Activated B cell treated with CpG ODN at 0.5 μM for 24 hours (primary cell): ENCODE data around the gene RFC4. TPM values are rescaled to one million over a fixed set of nuclear protein-coding genes. Genes with fewer than 3 reads are reported as not detected.

Experiments used
- ATAC-seq: fragments of 200-7000 bp; cut with Tn5 transposase; one replicate; pipeline ENCODE4 v1.10.0; 2021; ENCODE audit warnings: low read depth, mild to moderate bottlenecking, moderate library complexity
- CTCF ChIA-PET: fragments of 350-600 bp; sonication (Branson Sonifier 250); formaldehyde crosslinking; loops from one replicate; lab custom pipeline; 2021; ENCODE audit warnings: antibody characterized with exemption; lab: Charles Lee
- POLR2A ChIA-PET: fragments of 350-600 bp; sonication (Branson Sonifier 250); formaldehyde crosslinking; loops from one replicate; lab custom pipeline; 2021; ENCODE audit warnings: antibody characterized with exemption; lab: Charles Lee
- DNase-seq: peaks from one replicate; pipeline ENCODE4 v3.0.0; 2022
- H3K27ac Mint-ChIP-seq: one replicate; pipeline ENCODE4 v1.8.0; 2020; ENCODE audit warnings: mixed read lengths
- H3K27me3 Mint-ChIP-seq: one replicate; pipeline ENCODE4 v1.8.0; 2021; ENCODE audit warnings: mixed read lengths
- H3K36me3 Mint-ChIP-seq: one replicate; pipeline ENCODE4 v1.8.0; 2021; ENCODE audit warnings: low read depth, mixed read lengths
- H3K4me1 Mint-ChIP-seq: one replicate; pipeline ENCODE4 v1.8.0; 2021; ENCODE audit warnings: mixed read lengths
- H3K4me3 Mint-ChIP-seq: one replicate; pipeline ENCODE4 v1.8.0; 2020; ENCODE audit warnings: mild to moderate bottlenecking, mixed read lengths
- H3K9me3 Mint-ChIP-seq: one replicate; pipeline ENCODE4 v1.8.0; 2020; ENCODE audit warnings: mixed read lengths
- CTCF ChIP-seq: fragments of 200-600 bp; IDR thresholded peaks from one replicate; pipeline ENCODE4 v1.8.0; 2022; ENCODE audit warnings: antibody characterized with exemption, mild to moderate bottlenecking
- intact Hi-C: fragments of 100-400 bp; cut with micrococcal nuclease; formaldehyde crosslinking; loops from one replicate; pipeline ENCODE4 v1.15.1; 2024
- total RNA-seq: library from RNA; stranded (reverse); gene quantifications from 2 replicates; pipeline ENCODE4 v1.2.3, GENCODE V29; 2022

RFC4 gene
- total RNA-seq, 1 donor from 2014 or later = 29.9 TPM

GRCh38 chr3:186828340-186828739, 22.1 kb upstream of the RFC4 start:
- Mint-ChIP-seq H3K27me3 (peaks cover 52% of the 10 kb centered on the region), H3K4me1 (peaks cover 22% of the 10 kb centered on the region), H3K36me3 (no peaks in the 10 kb centered on the region), H3K4me3 (no peak overlapping the region), H3K9me3 (no peaks in the 10 kb centered on the region), H3K27ac (no peak overlapping the region)
- DNase-seq (no peak), ATAC-seq (no peak)
- intact Hi-C loops = loop anchor here (5.0 to 10.0 kb wide), 3 partner anchors 261 to 721 kb away; partner anchors contain the start of genes ETV5 and TBCCD1
- TF ChIP-seq CTCF = no peak
- ChIA-PET CTCF (interaction anchor here (0.7 to 11.1 kb wide), 5 partner anchors 21 to 336 kb away, joined by 3 to 187 read pairs (median 3); partner anchors contain the start of genes AHSG and RPL39L), POLR2A (interaction anchor here (0.6 to 5.2 kb wide), 3 partner anchors 45 to 257 kb away, joined by 3 to 55 read pairs (median 4); partner anchors contain the start of gene EIF4A2)

GRCh38 chr3:186826976-186827857, 20.9 kb upstream of the RFC4 start:
- Mint-ChIP-seq H3K36me3 (no peaks in the 10 kb centered on the region), H3K9me3 (no peaks in the 10 kb centered on the region), H3K27ac (no peak overlapping the region), H3K27me3 (peaks cover 47% of the 10 kb centered on the region), H3K4me3 (peak overlapping the region; percentile 71), H3K4me1 (peaks cover 22% of the 10 kb centered on the region)
- ATAC-seq = peak; percentile 94
- intact Hi-C loops = loop anchor here (1.0 to 10.0 kb wide), 6 partner anchors 21 to 720 kb away; partner anchors contain the start of genes EIF4A2, ETV5, RFC4 and TBCCD1
- POLR2A ChIA-PET = interaction anchor here (0.5 to 5.2 kb wide), 14 partner anchors 20 to 257 kb away, joined by 3 to 55 read pairs (median 4); partner anchors contain the start of genes DNAJB11, EIF4A2 and RFC4
- TF ChIP-seq CTCF = no peak
- CTCF ChIA-PET = interaction anchor here (0.8 to 11.1 kb wide), 8 partner anchors 8 to 312 kb away, joined by 3 to 187 read pairs (median 4); partner anchors contain the start of genes AHSG and RPL39L
- DNase-seq = peak; percentile 85

GRCh38 chr3:186826410-186826975, 20.2 kb upstream of the RFC4 start:
- TF ChIP-seq CTCF = no peak
- POLR2A ChIA-PET = interaction anchor here (0.6 to 5.2 kb wide), 11 partner anchors 19 to 889 kb away, joined by 3 to 55 read pairs (median 5); partner anchors contain the start of genes DNAJB11, EIF4A2, RFC4 and TRA2B
- Mint-ChIP-seq H3K36me3 (no peaks in the 10 kb centered on the region), H3K9me3 (no peaks in the 10 kb centered on the region), H3K27ac (no peak overlapping the region), H3K27me3 (peaks cover 40% of the 10 kb centered on the region), H3K4me1 (peaks cover 22% of the 10 kb centered on the region), H3K4me3 (peak overlapping the region; percentile 71)
- DNase-seq (peak; percentile 24), ATAC-seq (no peak)
- CTCF ChIA-PET = interaction anchor here (1.6 to 11.1 kb wide), 4 partner anchors 23 to 286 kb away, joined by 4 to 187 read pairs (median 8); partner anchors contain the start of gene AHSG
- intact Hi-C loops = loop anchor here (2.0 to 10.0 kb wide), 4 partner anchors 44 to 719 kb away; partner anchors contain the start of genes EIF4A2, ETV5 and TBCCD1

- CTCF ChIA-PET = interaction anchor here (1.6 to 11.1 kb wide), 3 partner anchors 210 to 286 kb away, joined by 4 to 187 read pairs (median 5); partner anchors contain the start of gene AHSG
- H3K36me3 Mint-ChIP-seq = no peaks in the 10 kb centered on the region
- ATAC-seq = no peak
- H3K9me3 Mint-ChIP-seq = no peaks in the 10 kb centered on the region
- peak overlapping the region; percentile 71 for H3K4me3 Mint-ChIP-seq
- TF ChIP-seq CTCF = no peak
- DNase-seq = no peak
- intact Hi-C loops = loop anchor here (2.0 to 10.0 kb wide), 4 partner anchors 43 to 719 kb away; partner anchors contain the start of genes EIF4A2, ETV5 and TBCCD1
- H3K4me1 Mint-ChIP-seq = peaks cover 22% of the 10 kb centered on the region
- no peak overlapping the region for H3K27ac Mint-ChIP-seq
- H3K27me3 Mint-ChIP-seq = peaks cover 34% of the 10 kb centered on the region
- POLR2A ChIA-PET = interaction anchor here (0.7 to 5.2 kb wide), 3 partner anchors 36 to 888 kb away, joined by 3 to 55 read pairs (median 3); partner anchors contain the start of genes EIF4A2 and TRA2B
Measured at GRCh38 chr3:186825872-186826409, 19.7 kb upstream of the RFC4 start.
